ENCODE measurements around the gene POLA1.

The POLA1 gene

DNA sequence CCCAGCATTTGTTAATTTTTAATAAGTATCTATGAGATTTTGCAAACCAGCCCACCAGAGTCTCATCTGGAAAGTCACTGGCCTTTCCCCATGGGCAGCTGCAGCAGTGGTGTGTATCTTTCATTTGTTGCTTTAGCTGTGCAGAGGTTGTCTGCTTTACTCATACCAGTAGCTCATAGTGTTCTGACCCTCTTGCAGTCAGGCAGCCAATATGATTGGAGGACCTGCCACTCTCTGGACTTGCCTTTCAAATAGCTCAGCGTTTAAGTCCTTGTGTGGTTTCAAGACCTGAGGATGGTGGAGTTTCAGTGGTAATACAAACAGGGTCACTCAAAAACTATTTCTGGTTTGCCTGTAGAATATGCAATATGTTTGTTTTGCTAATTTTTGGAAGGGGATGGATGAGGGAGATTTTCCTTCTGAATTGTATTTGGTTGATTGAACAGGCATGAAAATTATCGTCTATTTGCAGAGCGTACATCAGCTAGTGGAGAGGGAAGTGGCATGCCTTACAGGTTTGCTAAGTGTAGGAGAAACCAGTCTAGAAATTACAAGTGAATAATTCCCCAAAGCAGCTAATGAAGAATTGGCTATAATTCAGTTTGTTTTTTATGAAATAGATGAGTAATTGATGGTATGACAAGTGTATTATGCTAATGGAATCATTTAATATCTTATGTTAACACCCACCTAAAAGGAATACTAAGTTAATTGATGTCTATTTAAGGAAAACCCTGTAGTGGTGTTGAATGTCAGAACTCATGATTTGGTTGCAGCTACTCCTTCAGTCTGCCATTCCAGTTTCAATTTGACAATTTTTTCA, 8.9 kb downstream of the POLA1 start:
- DNase-seq: no peak

DNA sequence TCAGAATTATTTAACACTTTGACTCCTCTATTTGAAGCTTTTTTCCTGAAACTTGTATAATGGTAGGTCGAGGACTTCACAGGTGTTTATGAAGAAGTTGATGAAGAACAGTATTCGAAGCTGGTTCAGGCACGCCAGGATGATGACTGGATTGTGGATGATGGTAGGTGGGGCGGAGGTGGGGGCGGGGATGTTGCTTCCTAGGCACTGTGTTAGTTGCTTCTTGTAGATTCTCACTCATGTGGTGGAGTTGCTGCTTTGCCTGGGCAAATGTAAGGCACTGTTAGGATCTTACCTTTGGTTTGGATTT, 9.4 kb downstream of the POLA1 start:
- no peak for DNase-seq

DNA sequence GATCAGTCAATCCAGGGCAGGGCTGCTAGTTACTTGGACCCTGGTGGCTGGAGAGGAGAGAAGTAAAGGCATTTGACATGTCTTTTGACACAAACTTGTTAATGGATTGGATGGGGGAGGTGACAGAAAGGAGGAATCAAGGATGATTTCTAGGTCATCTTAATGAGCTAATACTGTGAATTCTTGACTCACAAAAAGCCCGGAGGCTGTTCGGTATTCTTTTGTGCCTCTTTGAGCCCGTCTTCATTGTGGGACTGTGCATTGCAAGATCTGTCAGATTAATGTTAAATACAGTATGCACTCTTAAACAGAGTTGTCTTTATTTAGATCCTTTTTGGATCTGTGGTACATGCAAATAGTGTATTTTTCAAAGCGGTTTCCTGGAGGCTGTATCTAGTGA, 25.1 kb downstream of the POLA1 start:
- no peak for DNase-seq

DNA sequence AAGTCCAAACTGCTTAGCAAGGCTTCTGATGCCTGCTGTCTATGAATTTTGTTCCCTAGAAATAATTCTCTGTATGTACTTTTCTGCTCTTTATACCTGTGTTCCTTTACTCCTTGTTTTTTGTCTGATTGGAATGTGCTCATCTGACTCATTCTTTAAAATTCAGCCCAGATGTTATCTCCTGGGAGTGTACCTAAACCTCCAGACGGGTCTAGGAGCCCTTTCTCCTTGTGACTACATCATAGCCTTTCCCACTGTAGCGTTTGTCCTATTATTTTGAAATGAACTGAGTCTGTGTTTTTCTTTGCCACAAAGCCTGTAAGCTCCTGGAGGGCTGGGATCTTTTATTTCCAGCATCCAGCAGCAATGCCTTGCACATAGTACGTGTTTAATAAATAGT, 26.3 kb downstream of the POLA1 start:
- DNase-seq: no peak

GRCh38 chrX:24728530-24728929, 34.8 kb downstream of the POLA1 start:
- no peak for DNase-seq

- DNase-seq: no peak
Observed at GRCh38 chrX:24732766-24733500, 39.2 kb downstream of the POLA1 start.

DNA sequence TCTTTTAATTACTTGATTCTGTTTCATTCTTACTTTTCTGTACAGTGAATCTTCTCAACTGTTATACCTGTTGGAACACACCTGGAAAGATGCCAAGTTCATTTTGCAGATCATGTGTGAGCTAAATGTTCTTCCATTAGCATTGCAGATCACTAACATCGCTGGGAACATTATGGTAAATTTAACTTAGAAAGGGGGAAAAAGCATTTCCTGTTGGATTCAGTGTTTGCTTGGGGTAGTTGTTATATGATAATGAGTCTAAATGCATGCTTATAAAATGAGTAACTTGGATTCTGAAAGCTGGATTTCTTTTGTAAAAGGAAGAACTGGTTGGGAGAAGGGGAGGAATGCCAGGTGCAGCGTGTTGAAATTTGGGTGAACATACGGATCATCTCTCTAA, 47.6 kb downstream of the POLA1 start:
- DNase-seq: no peak

DNA sequence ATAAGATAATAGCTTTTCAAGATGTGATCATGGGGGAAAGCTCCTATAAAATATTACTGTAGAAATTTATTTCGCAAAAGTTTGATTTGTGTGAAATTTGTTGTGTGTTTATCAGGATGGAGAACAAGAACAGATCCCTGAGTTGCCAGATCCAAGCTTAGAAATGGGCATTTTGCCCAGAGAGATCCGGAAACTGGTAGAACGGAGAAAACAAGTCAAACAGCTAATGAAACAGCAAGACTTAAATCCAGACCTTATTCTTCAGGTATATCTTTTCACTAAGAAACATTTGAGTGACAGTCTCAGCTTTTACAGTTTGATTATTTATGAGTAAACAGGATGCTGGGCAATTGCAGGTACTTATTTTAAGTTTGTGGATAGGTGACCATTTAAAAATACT, 54.5 kb downstream of the POLA1 start:
- DNase-seq: no peak

GRCh38 chrX:24759786-24760185, 66.1 kb downstream of the POLA1 start:
- DNase-seq: no peak

DNA sequence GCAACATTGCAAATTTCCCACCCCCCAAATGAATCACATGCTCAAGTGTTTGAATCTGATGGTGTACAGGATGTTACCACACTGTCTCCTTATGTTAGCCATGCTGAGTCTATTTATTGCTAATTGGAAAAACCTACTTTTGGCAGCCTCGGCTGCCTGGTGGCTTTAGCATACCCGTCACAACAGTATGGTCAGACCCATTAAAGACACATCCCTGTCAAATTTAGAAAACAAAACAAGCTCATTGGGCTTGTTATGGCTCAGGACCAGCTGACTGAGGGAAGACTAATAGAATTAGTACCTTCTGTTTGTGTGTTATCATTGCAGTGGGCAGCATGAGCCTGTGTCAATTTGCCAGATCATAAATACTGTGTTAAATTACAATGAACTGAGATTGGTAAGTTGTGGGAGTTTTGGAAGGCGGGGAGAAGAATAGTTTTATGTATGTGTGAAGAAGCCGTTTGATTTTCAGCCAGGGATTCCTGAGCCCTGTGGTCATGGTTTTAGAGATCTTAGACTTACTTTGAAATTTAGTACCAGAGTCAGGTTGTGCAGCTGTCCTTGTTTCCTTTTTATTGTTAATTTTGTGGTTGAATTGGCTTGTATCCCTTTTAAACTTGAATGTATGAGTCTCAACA, 66.8 kb downstream of the POLA1 start:
- no peak for DNase-seq

- no peak for DNase-seq
Observed at GRCh38 chrX:24761306-24761705, 67.6 kb downstream of the POLA1 start.

- DNase-seq: no peak
Observed at GRCh38 chrX:24763989-24764388, 70.3 kb downstream of the POLA1 start.

DNA sequence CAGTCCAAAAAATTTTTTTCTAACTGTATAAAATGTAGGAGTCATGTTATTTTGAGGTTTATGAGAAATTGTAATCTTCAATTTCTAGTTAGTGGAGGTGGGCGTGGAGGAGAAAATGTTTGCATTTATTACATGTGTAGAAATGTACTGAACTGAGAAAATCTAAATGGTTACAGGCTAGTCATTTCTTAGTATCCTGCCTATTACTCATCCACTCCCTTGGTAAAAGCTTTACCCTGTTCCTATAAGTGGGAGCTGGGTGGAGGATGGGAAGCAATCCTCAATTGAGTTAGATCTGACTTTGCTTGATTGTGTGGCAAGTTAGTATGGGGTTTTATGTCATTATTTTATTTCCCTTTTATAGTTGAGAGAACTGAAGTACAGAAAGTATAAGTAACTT, 73.8 kb downstream of the POLA1 start:
- no peak for DNase-seq

DNA sequence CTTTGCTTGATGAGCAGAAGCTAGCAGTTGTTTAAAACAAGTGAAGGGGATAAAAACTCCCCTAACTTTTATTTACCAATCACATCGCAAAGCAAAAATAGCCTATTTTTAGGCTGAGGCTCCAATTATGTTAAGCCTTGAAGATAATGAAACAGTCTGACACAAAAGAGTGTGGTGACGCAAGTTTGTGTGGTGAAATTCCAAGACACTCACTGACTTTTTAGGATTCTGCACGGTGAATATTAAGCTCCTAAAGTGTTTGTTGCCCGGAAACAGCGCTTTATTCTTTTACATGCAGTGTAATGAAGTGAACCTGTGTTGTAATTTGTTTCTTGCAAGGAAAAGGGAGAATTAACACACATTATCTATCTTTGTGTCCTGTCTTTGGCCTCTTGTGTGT, 74.8 kb downstream of the POLA1 start:
- DNase-seq: no peak

DNA sequence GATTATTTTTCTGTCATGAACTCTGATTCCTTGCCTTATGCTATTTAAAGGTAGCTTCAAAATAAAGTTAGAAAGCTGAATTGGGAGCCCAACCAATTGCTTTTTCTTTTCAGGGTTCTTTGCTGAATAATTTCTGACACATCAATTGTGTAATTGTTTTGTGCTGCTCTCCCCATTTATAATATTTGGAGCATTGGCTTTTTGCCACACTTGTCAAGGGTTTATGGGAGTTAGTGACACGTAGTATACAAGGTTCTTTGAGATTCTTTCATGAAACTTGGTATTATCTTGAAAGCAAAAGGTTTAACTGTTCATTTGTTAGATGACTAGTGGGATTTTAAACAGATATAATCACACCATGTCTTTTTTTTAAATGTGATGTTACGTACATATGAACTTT, 80.9 kb downstream of the POLA1 start:
- DNase-seq: no peak

DNA sequence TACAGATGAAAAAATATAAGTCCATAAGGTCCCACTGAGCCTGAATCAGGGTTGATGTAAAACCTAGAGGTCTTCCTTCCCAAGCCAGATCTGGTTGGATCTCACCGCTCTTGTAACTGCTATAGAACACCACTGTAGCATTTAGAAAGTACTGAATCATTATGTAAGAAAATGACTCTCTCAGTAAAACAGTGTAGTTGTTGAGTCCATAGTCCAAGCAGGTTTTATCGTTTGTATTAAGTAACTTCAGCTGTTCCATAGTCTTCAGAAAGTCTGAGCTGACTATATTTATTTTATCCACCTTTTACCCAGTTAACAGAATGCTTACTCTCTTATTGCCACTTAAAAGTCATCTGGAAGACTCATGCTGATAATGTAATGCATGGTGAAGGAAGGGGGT, 82.2 kb downstream of the POLA1 start:
- DNase-seq: no peak

- no peak for DNase-seq
Observed at GRCh38 chrX:24777660-24778059, 83.9 kb downstream of the POLA1 start.

DNA sequence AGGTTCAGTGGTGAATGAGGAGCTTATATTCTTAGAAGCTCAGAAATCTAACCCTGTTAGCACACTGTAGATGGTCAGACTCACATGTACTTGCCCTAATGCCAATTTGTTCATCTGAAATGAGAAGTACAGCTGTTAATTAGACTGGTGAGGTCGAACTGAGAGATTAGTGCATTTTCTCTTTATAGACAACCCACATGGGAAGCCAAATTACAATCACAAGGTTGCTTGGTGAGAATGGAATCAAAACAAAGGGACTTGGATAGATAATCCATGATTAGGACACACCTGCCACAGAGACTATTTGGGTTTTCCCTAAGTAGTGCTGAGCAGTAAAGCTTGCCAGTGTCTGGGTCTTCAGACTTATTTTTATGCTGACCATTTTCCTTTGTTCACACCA, 88.3 kb downstream of the POLA1 start:
- DNase-seq: no peak

GRCh38 chrX:24789047-24789446, 95.3 kb downstream of the POLA1 start:
- no peak for DNase-seq

GRCh38 chrX:24790166-24790565, 96.4 kb downstream of the POLA1 start:
- no peak for DNase-seq

DNA sequence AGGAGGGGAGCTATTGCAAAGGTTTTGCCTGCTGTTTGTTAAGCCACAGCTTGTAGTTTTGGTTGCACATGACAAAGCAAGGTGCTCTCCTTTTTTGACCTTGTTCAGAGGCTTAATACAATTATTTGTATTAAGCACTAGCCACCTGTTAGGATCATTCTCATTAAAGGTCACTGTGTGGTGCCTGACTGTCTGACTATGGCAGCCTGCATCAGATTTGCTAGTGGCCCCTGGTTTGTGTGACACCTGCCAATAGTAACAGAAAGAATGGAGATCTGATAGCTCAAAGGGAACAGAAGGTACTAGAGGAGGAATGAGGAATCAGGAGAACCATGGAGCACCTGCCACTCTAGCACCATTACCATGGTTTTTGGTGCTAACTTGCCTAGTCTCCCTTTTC, 102.5 kb downstream of the POLA1 start:
- no peak for DNase-seq

GRCh38 chrX:24799078-24799477, 105.4 kb downstream of the POLA1 start:
- no peak for DNase-seq

GRCh38 chrX:24799565-24799964, 105.8 kb downstream of the POLA1 start:
- no peak for DNase-seq

GRCh38 chrX:24805201-24805600, 111.5 kb downstream of the POLA1 start:
- no peak for DNase-seq

Data from DMS 273 treated with DMSO at 0.1 percent for 48 hours (cell line).